Measurements from ENCODE around the gene ACBD5. TPM values are rescaled to one million over a fixed set of nuclear protein-coding genes. Genes with fewer than 3 reads are reported as not detected.

Gene ACBD5
- total and polyA plus RNA-seq, 4 donors: 39.5 to 69.2 (median 58.1) TPM

- no peak overlapping the region for H3K4me3 ChIP-seq (ENCODE audit: low read depth, low read length)
- peaks cover 71% of the 10 kb centered on the region for H3K36me3 ChIP-seq (ENCODE audit: control insufficient read depth, insufficient read depth, low read length)
- WGBS (ENCODE audit: insufficient coverage): no CpG with 5 or more reads among the region's 2 CpGs
- no peak overlapping the region for H3K27ac ChIP-seq (ENCODE audit: low read depth, low read length)
- no peaks in the 10 kb centered on the region for H3K9me3 ChIP-seq (ENCODE audit: control insufficient read depth, insufficient read depth, low read length)
- no peaks in the 10 kb centered on the region for H3K4me1 ChIP-seq (ENCODE audit: control insufficient read depth, insufficient read depth, low read length)
- DNase-seq (ENCODE audit: low read depth in 4 of 6, low spot score in 6 of 6): no peak
- no peaks in the 10 kb centered on the region for H3K27me3 ChIP-seq (ENCODE audit: control insufficient read depth, insufficient read depth, low read length)
These were observed 33.2 kb downstream of the ACBD5 start for GRCh38 chr10:27207350-27207749.

DNA sequence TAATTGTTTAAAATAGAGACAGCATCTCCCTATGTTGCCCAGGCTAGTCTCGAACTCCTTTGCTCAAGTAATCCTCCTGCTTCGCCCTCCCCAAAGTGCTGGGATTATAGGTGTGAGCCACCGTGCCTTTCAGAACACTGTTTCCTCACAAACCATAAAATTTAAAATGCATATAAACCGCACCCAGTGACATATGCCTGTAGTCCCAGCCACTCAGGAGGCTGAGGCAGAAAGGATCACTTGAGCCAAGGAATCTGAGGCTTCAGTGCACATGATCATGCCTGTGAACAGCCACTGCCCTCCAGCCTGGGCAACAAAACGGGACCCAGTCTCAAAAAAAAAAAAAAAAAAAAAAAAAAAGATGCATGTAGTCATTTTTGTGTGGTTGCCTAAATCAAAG lies 36.8 kb downstream of the ACBD5 start:
- 88% methylated on average over 1 of the region's 5 CpGs for WGBS (ENCODE audit: insufficient coverage)
- Histone ChIP-seq H3K4me1 (ENCODE audit: control insufficient read depth, insufficient read depth, low read length) (no peaks in the 10 kb centered on the region), H3K27me3 (ENCODE audit: control insufficient read depth, insufficient read depth, low read length) (no peaks in the 10 kb centered on the region), H3K36me3 (ENCODE audit: control insufficient read depth, insufficient read depth, low read length) (peaks cover 54% of the 10 kb centered on the region), H3K4me3 (ENCODE audit: low read depth, low read length) (no peak overlapping the region), H3K9me3 (ENCODE audit: control insufficient read depth, insufficient read depth, low read length) (no peaks in the 10 kb centered on the region), H3K27ac (ENCODE audit: low read depth, low read length) (no peak overlapping the region)
- no peak for DNase-seq (ENCODE audit: low read depth in 4 of 6, low spot score in 6 of 6)

GRCh38 chr10:27197980-27198620 lies 42.5 kb downstream of the ACBD5 start:
- Histone ChIP-seq H3K4me1 (ENCODE audit: control insufficient read depth, insufficient read depth, low read length) (no peaks in the 10 kb centered on the region), H3K9me3 (ENCODE audit: control insufficient read depth, insufficient read depth, low read length) (no peaks in the 10 kb centered on the region), H3K27ac (ENCODE audit: low read depth, low read length) (no peak overlapping the region), H3K27me3 (ENCODE audit: control insufficient read depth, insufficient read depth, low read length) (no peaks in the 10 kb centered on the region), H3K36me3 (ENCODE audit: control insufficient read depth, insufficient read depth, low read length) (peaks cover 24% of the 10 kb centered on the region), H3K4me3 (ENCODE audit: low read depth, low read length) (no peak overlapping the region)
- WGBS (ENCODE audit: insufficient coverage): no CpG with 5 or more reads among the region's 2 CpGs
- peak in 2 of 6 donors; percentile 2 to 10 for DNase-seq (ENCODE audit: low read depth in 4 of 6, low spot score in 6 of 6)

- no peaks in the 10 kb centered on the region for H3K9me3 ChIP-seq (ENCODE audit: control insufficient read depth, insufficient read depth, low read length)
- no peaks in the 10 kb centered on the region for H3K27me3 ChIP-seq (ENCODE audit: control insufficient read depth, insufficient read depth, low read length)
- H3K36me3 ChIP-seq (ENCODE audit: control insufficient read depth, insufficient read depth, low read length): peaks cover 7% of the 10 kb centered on the region
- H3K4me3 ChIP-seq (ENCODE audit: low read depth, low read length): no peak overlapping the region
- no peaks in the 10 kb centered on the region for H3K4me1 ChIP-seq (ENCODE audit: control insufficient read depth, insufficient read depth, low read length)
- DNase-seq (ENCODE audit: low read depth in 4 of 6, low spot score in 6 of 6): peak in 1 of 6 donors; percentile 1
- WGBS (ENCODE audit: insufficient coverage): 79% methylated on average over 2 of the region's 3 CpGs
- H3K27ac ChIP-seq (ENCODE audit: low read depth, low read length): no peak overlapping the region
These were observed 48.3 kb downstream of the ACBD5 start for GRCh38 chr10:27192284-27192683.

- no peak overlapping the region for H3K4me3 ChIP-seq (ENCODE audit: low read depth, low read length)
- no peaks in the 10 kb centered on the region for H3K27me3 ChIP-seq (ENCODE audit: control insufficient read depth, insufficient read depth, low read length)
- DNase-seq (ENCODE audit: low read depth in 4 of 6, low spot score in 6 of 6): no peak
- H3K27ac ChIP-seq (ENCODE audit: low read depth, low read length): no peak overlapping the region
- no peaks in the 10 kb centered on the region for H3K9me3 ChIP-seq (ENCODE audit: control insufficient read depth, insufficient read depth, low read length)
- no CpG with 5 or more reads among the region's 2 CpGs for WGBS (ENCODE audit: insufficient coverage)
- no peaks in the 10 kb centered on the region for H3K4me1 ChIP-seq (ENCODE audit: control insufficient read depth, insufficient read depth, low read length)
- peaks cover 10% of the 10 kb centered on the region for H3K36me3 ChIP-seq (ENCODE audit: control insufficient read depth, insufficient read depth, low read length)
These were observed 50.1 kb downstream of the ACBD5 start for GRCh38 chr10:27190508-27190907.

GRCh38 chr10:27188897-27189296 lies 51.7 kb downstream of the ACBD5 start:
- peaks cover 10% of the 10 kb centered on the region for H3K36me3 ChIP-seq (ENCODE audit: control insufficient read depth, insufficient read depth, low read length)
- H3K27me3 ChIP-seq (ENCODE audit: control insufficient read depth, insufficient read depth, low read length): no peaks in the 10 kb centered on the region
- H3K4me1 ChIP-seq (ENCODE audit: control insufficient read depth, insufficient read depth, low read length): no peaks in the 10 kb centered on the region
- no peaks in the 10 kb centered on the region for H3K9me3 ChIP-seq (ENCODE audit: control insufficient read depth, insufficient read depth, low read length)
- no peak overlapping the region for H3K4me3 ChIP-seq (ENCODE audit: low read depth, low read length)
- no peak for DNase-seq (ENCODE audit: low read depth in 4 of 6, low spot score in 6 of 6)
- H3K27ac ChIP-seq (ENCODE audit: low read depth, low read length): no peak overlapping the region
- WGBS (ENCODE audit: insufficient coverage): 100% methylated on average over 1 of the region's 4 CpGs

GRCh38 chr10:27188259-27188658 lies 52.3 kb downstream of the ACBD5 start:
- no peak for DNase-seq (ENCODE audit: low read depth in 4 of 6, low spot score in 6 of 6)
- Histone ChIP-seq H3K27me3 (ENCODE audit: control insufficient read depth, insufficient read depth, low read length) (no peaks in the 10 kb centered on the region), H3K27ac (ENCODE audit: low read depth, low read length) (no peak overlapping the region), H3K36me3 (ENCODE audit: control insufficient read depth, insufficient read depth, low read length) (peaks cover 13% of the 10 kb centered on the region), H3K4me3 (ENCODE audit: low read depth, low read length) (no peak overlapping the region), H3K9me3 (ENCODE audit: control insufficient read depth, insufficient read depth, low read length) (no peaks in the 10 kb centered on the region), H3K4me1 (ENCODE audit: control insufficient read depth, insufficient read depth, low read length) (no peaks in the 10 kb centered on the region)
- no CpG with 5 or more reads among the region's 1 CpG for WGBS (ENCODE audit: insufficient coverage)

- H3K36me3 ChIP-seq (ENCODE audit: control insufficient read depth, insufficient read depth, low read length): peaks cover 7% of the 10 kb centered on the region
- no peak for DNase-seq (ENCODE audit: low read depth in 4 of 6, low spot score in 6 of 6)
- H3K4me3 ChIP-seq (ENCODE audit: low read depth, low read length): no peak overlapping the region
- H3K4me1 ChIP-seq (ENCODE audit: control insufficient read depth, insufficient read depth, low read length): no peaks in the 10 kb centered on the region
- H3K27me3 ChIP-seq (ENCODE audit: control insufficient read depth, insufficient read depth, low read length): no peaks in the 10 kb centered on the region
- no CpG with 5 or more reads among the region's 4 CpGs for WGBS (ENCODE audit: insufficient coverage)
- no peak overlapping the region for H3K27ac ChIP-seq (ENCODE audit: low read depth, low read length)
- no peaks in the 10 kb centered on the region for H3K9me3 ChIP-seq (ENCODE audit: control insufficient read depth, insufficient read depth, low read length)
These were observed 70.7 kb downstream of the ACBD5 start for GRCh38 chr10:27169849-27170248.

DNA sequence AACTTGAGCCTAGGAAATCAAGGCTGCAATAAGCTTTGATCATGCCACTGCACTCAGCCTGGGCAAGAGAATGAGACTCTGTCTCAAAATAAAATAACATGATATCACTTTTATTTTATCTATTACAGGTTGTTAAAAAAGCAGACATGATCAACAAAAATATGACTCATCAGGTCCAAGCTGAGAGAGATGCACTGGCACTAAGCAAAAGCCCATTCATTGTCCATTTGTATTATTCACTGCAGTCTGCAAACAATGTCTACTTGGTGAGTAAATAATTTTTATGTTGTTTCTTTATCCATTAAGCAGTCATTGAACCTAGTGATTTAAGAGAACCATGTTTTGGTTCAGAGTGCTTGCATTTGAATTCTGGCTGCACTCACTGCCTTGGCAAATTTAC lies 82.2 kb downstream of the ACBD5 start:
- peaks cover 6% of the 10 kb centered on the region for H3K36me3 ChIP-seq (ENCODE audit: control insufficient read depth, insufficient read depth, low read length)
- H3K4me1 ChIP-seq (ENCODE audit: control insufficient read depth, insufficient read depth, low read length): peaks cover 14% of the 10 kb centered on the region
- H3K27ac ChIP-seq (ENCODE audit: low read depth, low read length): no peak overlapping the region
- no peaks in the 10 kb centered on the region for H3K9me3 ChIP-seq (ENCODE audit: control insufficient read depth, insufficient read depth, low read length)
- no peak overlapping the region for H3K4me3 ChIP-seq (ENCODE audit: low read depth, low read length)
- no peak for DNase-seq (ENCODE audit: low read depth in 4 of 6, low spot score in 6 of 6)
- H3K27me3 ChIP-seq (ENCODE audit: control insufficient read depth, insufficient read depth, low read length): no peaks in the 10 kb centered on the region

DNA sequence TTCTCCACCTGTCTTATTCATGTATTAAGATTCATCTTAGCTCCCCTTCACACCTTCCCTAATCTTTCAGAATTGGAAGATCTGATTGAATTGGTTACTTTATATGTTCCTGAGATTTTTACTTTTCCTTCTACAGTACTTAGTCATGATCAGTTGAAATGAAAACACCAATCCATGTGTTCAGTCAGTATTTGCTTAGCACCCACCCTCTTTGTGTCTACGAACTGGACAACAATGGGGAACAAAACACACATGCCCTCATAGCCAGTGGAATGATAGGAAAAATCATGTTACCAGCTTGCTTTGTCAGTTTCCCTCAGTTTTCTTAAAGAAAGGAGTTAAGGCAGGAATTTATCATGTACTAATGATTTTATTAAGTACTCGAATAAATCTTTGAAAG lies 83.4 kb downstream of the ACBD5 start:
- WGBS (ENCODE audit: insufficient coverage): no CpG with 5 or more reads among the region's 2 CpGs

More for the DNA sequence above, 83.4 kb downstream of the ACBD5 start:
- DNase-seq (ENCODE audit: low read depth in 4 of 6, low spot score in 6 of 6): no peak
- Histone ChIP-seq H3K4me3 (ENCODE audit: low read depth, low read length) (no peak overlapping the region), H3K27me3 (ENCODE audit: control insufficient read depth, insufficient read depth, low read length) (no peaks in the 10 kb centered on the region), H3K36me3 (ENCODE audit: control insufficient read depth, insufficient read depth, low read length) (peaks cover 4% of the 10 kb centered on the region), H3K27ac (ENCODE audit: low read depth, low read length) (no peak overlapping the region), H3K9me3 (ENCODE audit: control insufficient read depth, insufficient read depth, low read length) (no peaks in the 10 kb centered on the region), H3K4me1 (ENCODE audit: control insufficient read depth, insufficient read depth, low read length) (peaks cover 14% of the 10 kb centered on the region)

Data from spinal cord (tissue), 10 donors.